IgD-negative memory B cell (primary cell): ENCODE data around the gene PER3. TPM values are rescaled to one million over a fixed set of nuclear protein-coding genes. Genes with fewer than 3 reads are reported as not detected.

Experiments used
- H3K27ac Mint-ChIP-seq, 3 donors: one replicate each; pipeline ENCODE4 v1.8.0; 2020 to 2022; ENCODE audit warnings: mild to moderate bottlenecking in 3 of 3, mixed read lengths in 3 of 3, moderate library complexity in 1 of 3
- H3K27me3 Mint-ChIP-seq: one replicate; pipeline ENCODE4 v1.8.0; 2021; ENCODE audit warnings: mixed read lengths
- H3K36me3 Mint-ChIP-seq: one replicate; pipeline ENCODE4 v1.8.0; 2020; ENCODE audit warnings: mild to moderate bottlenecking, mixed read lengths
- H3K4me1 Mint-ChIP-seq, 3 donors: one replicate each; pipeline ENCODE4 v1.8.0; 2020 to 2022; ENCODE audit warnings: mixed read lengths in 3 of 3, mild to moderate bottlenecking in 1 of 3
- H3K4me3 Mint-ChIP-seq, 4 donors: one replicate each; pipeline ENCODE4 v1.8.0; 2020 to 2022; ENCODE audit warnings: mild to moderate bottlenecking in 4 of 4, mixed read lengths in 4 of 4, moderate library complexity in 3 of 4
- H3K9me3 Mint-ChIP-seq, 3 donors: one replicate each; pipeline ENCODE4 v1.8.0; 2020 to 2021; ENCODE audit warnings: mixed read lengths in 3 of 3, mild to moderate bottlenecking in 1 of 3
- polyA plus RNA-seq: library from polyadenylated mRNA; unstranded; fragments of 300-500 nt; fragmentation: Illumina TruSeq; gene quantifications from one replicate; pipeline ENCODE4 v1.2.3, GENCODE V29; 2021

The PER3 gene
- polyA plus RNA-seq, 1 donor from 2014 or later, result 1.4 TPM

- no peaks in the 10 kb centered on the region for H3K9me3 Mint-ChIP-seq
- H3K27me3 Mint-ChIP-seq, result no peaks in the 10 kb centered on the region
- peak overlapping the region in 1 of 4 donors; percentile 97 for H3K4me3 Mint-ChIP-seq
- H3K27ac Mint-ChIP-seq, result no peak overlapping the region
- H3K36me3 Mint-ChIP-seq, result peaks cover 2% of the 10 kb centered on the region
- peaks cover 9 to 20% (median 17%) of the 10 kb centered on the region in 3 donors for H3K4me1 Mint-ChIP-seq
These were observed 15.5 kb upstream of the PER3 start for GRCh38 chr1:7768583-7768982.

- H3K4me1 Mint-ChIP-seq, result peaks cover 9 to 25% (median 23%) of the 10 kb centered on the region in 3 donors
- no peaks in the 10 kb centered on the region for H3K9me3 Mint-ChIP-seq
- H3K36me3 Mint-ChIP-seq, result peaks cover 5% of the 10 kb centered on the region
- no peaks in the 10 kb centered on the region for H3K27me3 Mint-ChIP-seq
- peak overlapping the region; percentile 1 to 97 (median 55) for H3K4me3 Mint-ChIP-seq
- H3K27ac Mint-ChIP-seq, result peak overlapping the region in 1 of 3 donors; percentile 40
These were observed 14.2 kb upstream of the PER3 start for GRCh38 chr1:7769673-7770412.

- Mint-ChIP-seq H3K4me1 (peaks cover 9 to 25% (median 25%) of the 10 kb centered on the region in 3 donors), H3K9me3 (no peaks in the 10 kb centered on the region), H3K36me3 (peaks cover 5% of the 10 kb centered on the region), H3K4me3 (peak overlapping the region; percentile 86 to 97 (median 94)), H3K27me3 (no peaks in the 10 kb centered on the region), H3K27ac (peak overlapping the region; percentile 67 to 95 (median 95))
These were observed 13.5 kb upstream of the PER3 start for GRCh38 chr1:7770669-7770996.

GRCh38 chr1:7770997-7771822, 12.9 kb upstream of the PER3 start, which contains the start of gene VAMP3:
Gene VAMP3, plus strand, starts transcription at chr1:7771296. Its CDS starts 88 bp downstream, at chr1:7771384.
- Mint-ChIP-seq H3K36me3 (peaks cover 5% of the 10 kb centered on the region), H3K9me3 (no peaks in the 10 kb centered on the region), H3K4me3 (peak within 1 kb of the TSS; percentile 86 to 97 (median 94)), H3K27ac (peak within 1 kb of the TSS; percentile 71 to 95 (median 95)), H3K27me3 (no peaks in the 10 kb centered on the region), H3K4me1 (peaks cover 9 to 28% (median 25%) of the 10 kb centered on the region in 3 donors)

GRCh38 chr1:7771823-7772299, 12.2 kb upstream of the PER3 start:
- H3K27ac Mint-ChIP-seq, result peak overlapping the region; percentile 71 to 95 (median 90)
- peak overlapping the region; percentile 82 to 97 (median 92) for H3K4me3 Mint-ChIP-seq
- H3K4me1 Mint-ChIP-seq, result peaks cover 9 to 28% (median 25%) of the 10 kb centered on the region in 3 donors
- peaks cover 5% of the 10 kb centered on the region for H3K36me3 Mint-ChIP-seq
- H3K9me3 Mint-ChIP-seq, result no peaks in the 10 kb centered on the region
- no peaks in the 10 kb centered on the region for H3K27me3 Mint-ChIP-seq

DNA sequence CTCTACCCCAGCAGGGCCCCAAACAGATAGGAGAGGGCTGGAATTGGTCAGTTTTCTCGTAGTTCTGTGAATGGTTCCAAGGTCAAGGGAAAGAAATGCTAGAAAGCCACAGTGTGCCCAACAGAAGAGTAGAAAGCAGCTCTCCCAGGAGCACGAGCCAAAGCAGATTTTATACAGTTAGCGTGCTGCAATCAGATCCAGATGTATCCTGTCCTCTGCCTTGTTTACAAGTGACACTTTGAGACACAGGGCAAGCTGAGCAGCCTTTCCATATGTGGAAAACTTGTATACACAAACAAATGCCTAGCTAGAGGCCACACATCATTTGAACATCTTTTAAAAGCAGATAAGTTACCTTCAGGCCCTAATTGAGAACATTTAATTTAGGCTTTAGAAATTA, 6.5 kb upstream of the PER3 start:
- no peaks in the 10 kb centered on the region for H3K27me3 Mint-ChIP-seq
- peaks cover 11 to 28% (median 22%) of the 10 kb centered on the region in 3 donors for H3K4me1 Mint-ChIP-seq
- no peak overlapping the region for H3K4me3 Mint-ChIP-seq
- no peaks in the 10 kb centered on the region for H3K9me3 Mint-ChIP-seq
- H3K27ac Mint-ChIP-seq, result peak overlapping the region in 1 of 3 donors; percentile 69
- peaks cover 4% of the 10 kb centered on the region for H3K36me3 Mint-ChIP-seq

DNA sequence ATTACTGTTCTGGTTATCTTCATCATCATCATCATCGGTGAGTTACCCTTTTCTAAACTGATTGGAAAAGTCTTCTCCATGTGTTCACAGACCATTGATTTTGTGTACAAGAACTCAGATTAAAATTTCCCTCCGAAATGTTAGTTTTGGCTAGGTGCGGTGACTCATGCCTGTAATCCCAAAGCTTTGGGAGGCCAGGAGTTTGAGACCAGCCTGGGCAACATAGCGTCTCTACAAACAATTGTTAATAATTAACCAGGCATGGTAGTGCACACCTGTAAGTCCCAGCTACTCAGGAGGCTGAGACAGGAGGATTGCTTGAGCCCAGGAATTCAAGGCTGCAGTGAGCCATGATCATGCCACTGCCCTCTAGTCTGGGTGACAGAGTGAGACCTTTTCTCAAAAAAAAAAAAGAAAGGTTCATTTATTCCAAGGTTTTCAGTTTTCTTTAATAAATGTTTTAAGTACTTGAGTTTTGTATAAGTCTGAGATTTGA, 5.9 kb upstream of the PER3 start:
- peaks cover 11 to 25% (median 22%) of the 10 kb centered on the region in 3 donors for H3K4me1 Mint-ChIP-seq
- no peak overlapping the region for H3K27ac Mint-ChIP-seq
- peaks cover 4% of the 10 kb centered on the region for H3K36me3 Mint-ChIP-seq
- H3K4me3 Mint-ChIP-seq, result no peak overlapping the region
- H3K27me3 Mint-ChIP-seq, result no peaks in the 10 kb centered on the region
- no peaks in the 10 kb centered on the region for H3K9me3 Mint-ChIP-seq

GRCh38 chr1:7780976-7781375, 3.1 kb upstream of the PER3 start:
- H3K9me3 Mint-ChIP-seq, result no peaks in the 10 kb centered on the region
- H3K4me1 Mint-ChIP-seq, result peaks cover 9 to 15% (median 13%) of the 10 kb centered on the region in 3 donors
- H3K36me3 Mint-ChIP-seq, result no peaks in the 10 kb centered on the region
- H3K27me3 Mint-ChIP-seq, result peaks cover 3% of the 10 kb centered on the region
- H3K27ac Mint-ChIP-seq, result peak overlapping the region in 1 of 3 donors; percentile 71
- H3K4me3 Mint-ChIP-seq, result peak overlapping the region in 1 of 4 donors; percentile 81

GRCh38 chr1:7781501-7781900, 2.6 kb upstream of the PER3 start:
- Mint-ChIP-seq H3K27me3 (peaks cover 3% of the 10 kb centered on the region), H3K4me1 (peaks cover 9 to 17% (median 16%) of the 10 kb centered on the region in 3 donors), H3K4me3 (peak overlapping the region in 2 of 4 donors; percentile 20 to 81), H3K36me3 (no peaks in the 10 kb centered on the region), H3K27ac (peak overlapping the region in 1 of 3 donors; percentile 71), H3K9me3 (no peaks in the 10 kb centered on the region)

GRCh38 chr1:7781923-7782495, 2.1 kb upstream of the PER3 start:
- Mint-ChIP-seq H3K4me1 (peaks cover 12 to 22% (median 16%) of the 10 kb centered on the region in 3 donors), H3K36me3 (no peaks in the 10 kb centered on the region), H3K27ac (peak overlapping the region; percentile 30 to 71 (median 65)), H3K27me3 (peaks cover 3% of the 10 kb centered on the region), H3K9me3 (no peaks in the 10 kb centered on the region), H3K4me3 (peak overlapping the region; percentile 79 to 87 (median 82))

DNA sequence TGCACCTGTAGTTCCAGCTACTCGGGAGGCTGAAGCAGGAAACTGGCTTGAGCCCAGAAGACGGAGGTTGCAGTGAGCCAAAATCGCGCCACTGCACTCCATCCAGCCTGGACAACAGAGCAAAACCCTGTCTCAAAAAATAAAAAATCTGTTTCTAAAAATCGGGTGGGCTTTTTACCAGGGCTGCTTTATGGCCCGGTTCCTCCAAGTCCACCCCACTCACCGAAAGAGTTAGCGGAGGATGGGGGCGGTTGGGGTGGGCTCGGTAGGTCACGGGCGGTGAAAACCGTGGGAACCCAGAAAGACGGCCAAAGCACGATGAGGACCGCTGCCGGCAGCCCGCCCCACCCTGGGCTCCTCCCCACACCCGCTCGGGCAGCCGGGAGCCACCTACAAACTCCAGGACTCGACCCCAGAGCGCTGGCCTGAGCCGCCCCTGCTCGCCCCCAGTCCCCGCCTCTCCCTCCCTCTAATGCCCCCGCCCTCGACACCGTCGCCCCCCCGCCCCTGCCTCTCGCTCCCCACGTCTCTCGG, 846 bp upstream of the PER3 start:
- H3K4me3 Mint-ChIP-seq, result peak overlapping the region; percentile 79 to 91 (median 80)
- peak overlapping the region in 1 of 3 donors; percentile 71 for H3K27ac Mint-ChIP-seq
- H3K27me3 Mint-ChIP-seq, result peaks cover 3% of the 10 kb centered on the region
- peaks cover 12 to 23% (median 16%) of the 10 kb centered on the region in 3 donors for H3K4me1 Mint-ChIP-seq
- peaks cover 2% of the 10 kb centered on the region for H3K36me3 Mint-ChIP-seq
- no peaks in the 10 kb centered on the region for H3K9me3 Mint-ChIP-seq

DNA sequence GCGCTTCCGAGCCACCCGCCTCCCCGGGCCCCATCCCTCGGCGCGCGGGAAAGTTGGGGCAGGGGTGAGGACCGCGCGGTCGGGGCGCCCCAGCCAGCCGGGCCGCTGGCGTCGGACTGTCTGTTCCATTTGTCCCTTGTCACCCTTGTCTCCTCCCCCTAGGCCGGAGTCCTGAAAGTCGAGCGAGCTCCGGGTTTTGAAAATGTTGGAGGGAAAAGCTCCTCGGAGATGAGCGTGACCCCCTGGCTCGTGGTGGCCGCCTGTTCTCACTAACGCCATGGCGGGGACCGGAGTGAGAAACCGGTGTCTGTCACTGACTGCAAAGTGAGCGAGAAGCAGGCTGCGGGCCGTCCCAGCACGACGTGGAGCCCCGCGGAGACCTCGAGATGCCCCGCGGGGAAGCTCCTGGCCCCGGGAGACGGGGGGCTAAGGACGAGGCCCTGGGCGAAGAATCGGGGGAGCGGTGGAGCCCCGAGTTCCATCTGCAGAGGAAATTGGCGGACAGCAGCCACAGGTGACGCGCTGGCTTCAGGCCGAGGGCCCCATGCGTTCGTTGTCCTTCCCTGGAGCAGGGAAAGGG, 491 bp downstream of the PER3 start:
- H3K27ac Mint-ChIP-seq, result peak overlapping the region; percentile 84 to 88 (median 85)
- peaks cover 12 to 23% (median 16%) of the 10 kb centered on the region in 3 donors for H3K4me1 Mint-ChIP-seq
- H3K4me3 Mint-ChIP-seq, result peak overlapping the region in 3 of 4 donors; percentile 15 to 75 (median 63)
- H3K36me3 Mint-ChIP-seq, result peaks cover 9% of the 10 kb centered on the region
- H3K27me3 Mint-ChIP-seq, result peaks cover 3% of the 10 kb centered on the region
- H3K9me3 Mint-ChIP-seq, result peaks cover 0 to 5% (median 0%) of the 10 kb centered on the region in 3 donors

- Mint-ChIP-seq H3K27ac (peak overlapping the region; percentile 84 to 88 (median 85)), H3K27me3 (peaks cover 3% of the 10 kb centered on the region), H3K36me3 (peaks cover 9% of the 10 kb centered on the region), H3K4me3 (peak overlapping the region; percentile 13 to 84 (median 39)), H3K9me3 (peaks cover 0 to 10% (median 4%) of the 10 kb centered on the region in 3 donors), H3K4me1 (peaks cover 12 to 23% (median 16%) of the 10 kb centered on the region in 3 donors)
These were observed 1.0 kb downstream of the PER3 start for GRCh38 chr1:7785108-7785507.

DNA sequence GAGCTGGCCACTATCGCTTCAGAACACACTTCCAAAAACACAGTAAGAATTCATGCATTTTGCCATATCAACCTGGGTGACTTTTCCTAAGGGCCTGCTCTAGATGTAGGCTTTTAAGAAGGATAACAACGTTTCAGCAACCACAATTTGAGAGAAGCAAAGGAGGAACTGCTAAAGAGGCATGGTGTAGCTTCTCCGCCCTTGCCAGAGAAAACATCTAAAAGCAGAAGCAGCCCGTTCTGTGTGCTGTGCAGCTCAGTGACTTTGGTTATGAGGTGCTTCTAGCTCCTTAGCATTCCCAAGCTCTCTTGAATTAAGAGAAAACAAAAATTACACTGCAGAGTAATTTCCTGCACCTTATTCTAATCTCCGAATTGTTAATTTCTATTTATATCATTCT, 2.7 kb downstream of the PER3 start:
- Mint-ChIP-seq H3K36me3 (peaks cover 10% of the 10 kb centered on the region), H3K27ac (peak overlapping the region in 2 of 3 donors; percentile 59 to 88), H3K4me3 (peak overlapping the region in 1 of 4 donors; percentile 84), H3K4me1 (peaks cover 12 to 19% (median 16%) of the 10 kb centered on the region in 3 donors), H3K9me3 (peaks cover 2 to 23% (median 7%) of the 10 kb centered on the region in 3 donors), H3K27me3 (peaks cover 3% of the 10 kb centered on the region)
